MM.1S (cell line): ENCODE results near the gene WFDC12.

Experiments
- DNase-seq: peaks from one replicate; pipeline ENCODE4 v3.0.0-alpha.2; 2015
- H2AFZ ChIP-seq: fragments of 300-600 bp; sonication (generic); 2 replicates; pipeline ENCODE4 v1.6.0; 2016; ENCODE audit warnings: antibody characterized with exemption, low read length
- H3F3A ChIP-seq: fragments of 300-600 bp; sonication (generic); 2 replicates; pipeline ENCODE4 v1.6.1; 2016; ENCODE audit warnings: mild to moderate bottlenecking, antibody characterized with exemption, low read length, moderate library complexity, mixed read lengths; ENCODE audit not compliant: insufficient read depth
- H3K27ac ChIP-seq: fragments of 300-600 bp; sonication (generic); 2 replicates; pipeline ENCODE4 v1.5.1; 2016; ENCODE audit warnings: mild to moderate bottlenecking, low read length
- H3K27me3 ChIP-seq: fragments of 300-600 bp; sonication (generic); replicated peaks from 2 replicates; pipeline ENCODE4 v1.6.0; 2016; ENCODE audit warnings: low read length; ENCODE audit not compliant: insufficient read depth
- H3K36me3 ChIP-seq: fragments of 300-600 bp; sonication (generic); replicated peaks from 2 replicates; pipeline ENCODE4 v1.6.1; 2016; ENCODE audit warnings: mild to moderate bottlenecking, low read length, mixed read lengths; ENCODE audit not compliant: insufficient read depth
- H3K4me1 ChIP-seq: fragments of 300-600 bp; sonication (generic); 2 replicates; pipeline ENCODE4 v1.6.1; 2016; ENCODE audit warnings: low read length, mixed read lengths
- H3K4me2 ChIP-seq: fragments of 300-600 bp; sonication (generic); 2 replicates; pipeline ENCODE4 v1.6.0; 2016; ENCODE audit warnings: low read depth, low read length
- H3K4me3 ChIP-seq: fragments of 300-600 bp; sonication (generic); 2 replicates; pipeline ENCODE4 v1.5.1; 2016; ENCODE audit warnings: low read length, mixed read lengths
- H3K79me2 ChIP-seq: fragments of 300-600 bp; sonication (generic); 2 replicates; pipeline ENCODE4 v1.6.1; 2016; ENCODE audit warnings: mixed run types, low read length, mixed read lengths
- H3K9ac ChIP-seq: fragments of 300-600 bp; sonication (generic); 2 replicates; pipeline ENCODE4 v1.6.1; 2016; ENCODE audit warnings: low read length, mixed read lengths
- H3K9me2 ChIP-seq: fragments of 300-600 bp; sonication (generic); replicated peaks from 2 replicates; pipeline ENCODE4 v1.6.1; 2016; ENCODE audit warnings: mild to moderate bottlenecking, low read length, mixed read lengths; ENCODE audit not compliant: insufficient read depth
- H3K9me3 ChIP-seq: fragments of 300-600 bp; sonication (generic); replicated peaks from 2 replicates; pipeline ENCODE4 v1.6.1; 2016; ENCODE audit warnings: mild to moderate bottlenecking, low read length, mixed read lengths; ENCODE audit not compliant: insufficient read depth
- H4K20me1 ChIP-seq: fragments of 300-600 bp; sonication (generic); 2 replicates; pipeline ENCODE4 v1.6.1; 2016; ENCODE audit warnings: mild to moderate bottlenecking, low read length, moderate library complexity, mixed read lengths; ENCODE audit not compliant: insufficient read depth
- EZH2 ChIP-seq: fragments of 300-600 bp; sonication (generic); optimal IDR thresholded peaks from 2 replicates; pipeline ENCODE3; 2017; ENCODE audit warnings: low read depth, mild to moderate bottlenecking, antibody characterized with exemption, low read length, mixed read lengths
- EZH2phosphoT487 ChIP-seq: fragments of 300-600 bp; sonication (generic); IDR thresholded peaks from 2 replicates; pipeline ENCODE4 v1.6.1; 2018; ENCODE audit warnings: antibody characterized with exemption, low read length
- TF ChIP-seq, protein P1 (sequence below): fragments of 300-600 bp; sonication (generic); IDR thresholded peaks from 2 replicates; pipeline ENCODE4 v1.5.1; 2016; ENCODE audit warnings: antibody characterized with exemption, low read length, mixed read lengths

Gene WFDC12

DNA sequence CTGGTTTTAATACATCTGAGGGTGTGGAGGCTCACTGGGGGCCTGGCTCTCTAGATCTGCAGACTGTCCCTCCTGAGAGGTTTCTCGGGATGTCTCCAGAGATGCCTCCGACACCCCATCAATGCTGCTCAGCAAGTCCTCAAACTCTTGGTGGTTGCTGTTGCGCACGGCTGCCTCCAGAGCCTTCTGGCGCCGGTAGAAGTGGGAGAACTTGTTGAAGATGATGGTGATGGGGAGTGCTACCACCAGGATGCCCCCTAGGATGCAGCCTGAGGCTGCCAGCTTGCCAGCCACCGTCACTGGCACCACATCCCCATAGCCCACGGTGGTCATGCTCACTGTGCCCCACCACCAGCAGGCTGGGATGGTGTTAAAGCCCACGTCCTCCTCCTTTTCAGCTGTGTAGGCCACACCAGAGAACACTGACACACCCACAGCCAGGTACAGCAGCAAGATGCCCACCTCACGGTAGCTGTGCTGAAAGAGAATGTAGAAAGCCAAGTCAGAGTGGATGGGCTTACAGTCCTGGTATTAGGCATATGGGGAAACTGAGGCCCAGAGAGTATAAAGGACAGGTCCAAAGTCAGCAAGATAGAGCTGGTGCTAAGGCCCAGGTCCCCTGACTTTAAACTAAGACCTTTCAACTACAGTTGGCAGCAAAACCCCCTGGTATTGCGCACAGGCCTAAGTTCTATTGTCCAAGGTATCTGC lies 29.2 kb downstream of the WFDC12 start:
- no peak for DNase-seq
- TF ChIP-seq, protein P1, sequence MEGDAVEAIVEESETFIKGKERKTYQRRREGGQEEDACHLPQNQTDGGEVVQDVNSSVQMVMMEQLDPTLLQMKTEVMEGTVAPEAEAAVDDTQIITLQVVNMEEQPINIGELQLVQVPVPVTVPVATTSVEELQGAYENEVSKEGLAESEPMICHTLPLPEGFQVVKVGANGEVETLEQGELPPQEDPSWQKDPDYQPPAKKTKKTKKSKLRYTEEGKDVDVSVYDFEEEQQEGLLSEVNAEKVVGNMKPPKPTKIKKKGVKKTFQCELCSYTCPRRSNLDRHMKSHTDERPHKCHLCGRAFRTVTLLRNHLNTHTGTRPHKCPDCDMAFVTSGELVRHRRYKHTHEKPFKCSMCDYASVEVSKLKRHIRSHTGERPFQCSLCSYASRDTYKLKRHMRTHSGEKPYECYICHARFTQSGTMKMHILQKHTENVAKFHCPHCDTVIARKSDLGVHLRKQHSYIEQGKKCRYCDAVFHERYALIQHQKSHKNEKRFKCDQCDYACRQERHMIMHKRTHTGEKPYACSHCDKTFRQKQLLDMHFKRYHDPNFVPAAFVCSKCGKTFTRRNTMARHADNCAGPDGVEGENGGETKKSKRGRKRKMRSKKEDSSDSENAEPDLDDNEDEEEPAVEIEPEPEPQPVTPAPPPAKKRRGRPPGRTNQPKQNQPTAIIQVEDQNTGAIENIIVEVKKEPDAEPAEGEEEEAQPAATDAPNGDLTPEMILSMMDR: no peak
- no peak for TF ChIP-seq EZH2
- no peak for TF ChIP-seq EZH2phosphoT487
- H3K4me3 ChIP-seq: no peak overlapping the region
- no peaks in the 10 kb centered on the region for H3K9me2 ChIP-seq
- H3K9ac ChIP-seq: no peak overlapping the region
- H3K27me3 ChIP-seq: no peaks in the 10 kb centered on the region
- H3K36me3 ChIP-seq: no peaks in the 10 kb centered on the region
- no peaks in the 10 kb centered on the region for H3K4me1 ChIP-seq
- H3K79me2 ChIP-seq: no peaks in the 10 kb centered on the region
- no peaks in the 10 kb centered on the region for H4K20me1 ChIP-seq
- H3K9me3 ChIP-seq: no peaks in the 10 kb centered on the region
- no peaks in the 10 kb centered on the region for H3F3A ChIP-seq
- no peak overlapping the region for H3K27ac ChIP-seq
- H2AFZ ChIP-seq: no peak overlapping the region
- H3K4me2 ChIP-seq: no peak overlapping the region

DNA sequence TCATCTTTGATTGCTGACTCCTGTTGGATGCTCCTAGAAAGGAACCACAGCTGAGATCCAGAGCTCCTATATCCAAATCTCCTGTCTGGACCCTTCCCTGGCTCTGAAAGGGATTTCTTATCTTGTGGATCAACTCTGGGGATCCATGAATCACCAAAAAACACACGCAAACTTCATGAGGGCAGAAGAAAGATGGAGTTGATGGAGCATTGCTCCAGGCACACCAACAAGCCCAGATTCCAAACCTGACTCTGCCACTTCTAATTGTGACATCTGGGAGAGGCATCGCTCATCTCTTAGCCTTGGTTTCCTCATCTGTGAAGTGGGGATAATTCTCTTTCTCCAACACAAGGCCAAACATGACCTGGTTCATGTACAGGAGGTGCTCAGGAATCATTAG lies 30.1 kb downstream of the WFDC12 start:
- TF ChIP-seq, protein P1: no peak
- TF ChIP-seq EZH2phosphoT487 (no peak), EZH2 (no peak)
- Histone ChIP-seq H3K4me1 (no peaks in the 10 kb centered on the region), H3K9me3 (no peaks in the 10 kb centered on the region)

DNA sequence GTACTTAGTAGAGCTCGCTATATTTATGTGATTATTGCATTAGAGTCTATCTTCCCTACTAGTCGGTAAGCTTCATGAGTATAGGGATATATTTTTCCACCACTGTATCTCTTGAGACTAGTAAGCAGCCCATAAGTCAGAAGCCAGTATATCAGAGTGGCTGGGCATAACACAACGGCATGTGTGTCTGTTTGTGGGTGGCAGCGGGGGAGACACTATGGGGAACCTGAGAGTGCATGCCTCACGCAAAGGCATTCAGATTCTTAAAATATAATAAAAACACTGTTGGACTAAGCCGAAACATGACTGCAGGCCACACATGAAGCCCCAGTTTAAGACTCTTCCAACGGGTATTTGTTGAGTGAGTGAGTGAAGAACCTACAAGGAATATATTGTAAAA lies 31.4 kb downstream of the WFDC12 start:
- H3K27ac ChIP-seq: no peak overlapping the region
- H3K36me3 ChIP-seq: no peaks in the 10 kb centered on the region
- no peaks in the 10 kb centered on the region for H3F3A ChIP-seq
- H3K9me3 ChIP-seq: no peaks in the 10 kb centered on the region
- no peak overlapping the region for H2AFZ ChIP-seq
- no peaks in the 10 kb centered on the region for H3K4me1 ChIP-seq
- no peaks in the 10 kb centered on the region for H4K20me1 ChIP-seq
- DNase-seq: peak; percentile 2
- no peaks in the 10 kb centered on the region for H3K79me2 ChIP-seq
- H3K4me3 ChIP-seq: no peak overlapping the region
- H3K4me2 ChIP-seq: no peak overlapping the region
- H3K9ac ChIP-seq: no peak overlapping the region
- no peaks in the 10 kb centered on the region for H3K9me2 ChIP-seq
- H3K27me3 ChIP-seq: no peaks in the 10 kb centered on the region
- TF ChIP-seq, protein P1: no peak
- no peak for TF ChIP-seq EZH2phosphoT487
- TF ChIP-seq EZH2: no peak

More for the DNA sequence above, 30.1 kb downstream of the WFDC12 start:
- Histone ChIP-seq H3K27me3 (no peaks in the 10 kb centered on the region), H4K20me1 (no peaks in the 10 kb centered on the region), H2AFZ (no peak overlapping the region), H3K27ac (no peak overlapping the region), H3K9ac (no peak overlapping the region), H3K9me2 (no peaks in the 10 kb centered on the region), H3K4me2 (no peak overlapping the region), H3K79me2 (no peaks in the 10 kb centered on the region), H3F3A (no peaks in the 10 kb centered on the region), H3K36me3 (no peaks in the 10 kb centered on the region), H3K4me3 (no peak overlapping the region)
- DNase-seq: no peak
